DND-41 (cell line): ENCODE results near the gene MTOR.

Experiments
- ATAC-seq: fragments of 200-7000 bp; cut with Tn5 transposase; 3 replicates; pipeline ENCODE4 v1.9.1; 2021; ENCODE audit warnings: low read depth; ENCODE audit not compliant: insufficient read depth
- DNase-seq: peaks from one replicate; pipeline ENCODE4 v3.0.0-alpha.2; 2020
- H2AFZ ChIP-seq: 2 replicates; pipeline ENCODE4 v1.6.0; 2012; ENCODE audit warnings: low read depth, low read length
- H3K27ac ChIP-seq: 2 replicates; pipeline ENCODE4 v1.5.1; 2012; ENCODE audit warnings: low read length, inconsistent platforms
- H3K27me3 ChIP-seq: fragments of 200-600 bp; sonication (generic); 2 replicates; pipeline ENCODE4 v1.6.0; 2012; ENCODE audit warnings: low read length, mild to moderate bottlenecking, inconsistent platforms; ENCODE audit not compliant: insufficient read depth, poor library complexity
- H3K36me3 ChIP-seq: 2 replicates; pipeline ENCODE4 v1.5.1; 2012; ENCODE audit warnings: low read length, inconsistent platforms; ENCODE audit not compliant: insufficient read depth
- H3K4me1 ChIP-seq: 2 replicates; pipeline ENCODE4 v1.5.1; 2012; ENCODE audit warnings: mild to moderate bottlenecking, low read length; ENCODE audit not compliant: insufficient read depth
- H3K4me2 ChIP-seq: 2 replicates; pipeline ENCODE4 v1.6.0; 2012; ENCODE audit warnings: mild to moderate bottlenecking, moderate library complexity, low read length, inconsistent platforms; ENCODE audit not compliant: insufficient read depth
- H3K4me3 ChIP-seq, 2 experiments: fragments of 200-600 bp in 1 of 2; shearing (Covaris generic) in 1 of 2; 2 replicates each; pipeline ENCODE4 v1.5.1; 2012 to 2016; ENCODE audit warnings: inconsistent platforms in 2 of 2, low read length in 2 of 2, mild to moderate bottlenecking in 2 of 2, low read depth in 1 of 2, moderate library complexity in 1 of 2
- H3K79me2 ChIP-seq: 2 replicates; pipeline ENCODE4 v1.6.0; 2012; ENCODE audit warnings: low read length, inconsistent platforms; ENCODE audit not compliant: insufficient read depth
- H3K9ac ChIP-seq: 2 replicates; pipeline ENCODE4 v1.6.0; 2012; ENCODE audit warnings: low read depth, mild to moderate bottlenecking, inconsistent platforms, low read length, moderate library complexity
- H3K9me3 ChIP-seq: 2 replicates; pipeline ENCODE4 v1.5.1; 2012; ENCODE audit warnings: low read length, moderate library complexity, mild to moderate bottlenecking, inconsistent platforms; ENCODE audit not compliant: insufficient read depth, severe bottlenecking
- H4K20me1 ChIP-seq: 2 replicates; pipeline ENCODE4 v1.6.0; 2012; ENCODE audit warnings: low read length; ENCODE audit not compliant: insufficient read depth
- EZH2 ChIP-seq: IDR thresholded peaks from 3 replicates; pipeline ENCODE4 v1.6.1; 2012; ENCODE audit warnings: borderline replicate concordance, low read depth, mild to moderate bottlenecking, moderate library complexity, low read length, inconsistent platforms; ENCODE audit not compliant: severe bottlenecking
- TF ChIP-seq, protein P1 (sequence below): IDR thresholded peaks from 2 replicates; pipeline ENCODE4 v1.5.1; 2012; ENCODE audit warnings: borderline replicate concordance, low read length, moderate library complexity, mild to moderate bottlenecking; ENCODE audit not compliant: poor library complexity, severe bottlenecking; ENCODE audit errors: extremely low read depth

The MTOR gene

DNA sequence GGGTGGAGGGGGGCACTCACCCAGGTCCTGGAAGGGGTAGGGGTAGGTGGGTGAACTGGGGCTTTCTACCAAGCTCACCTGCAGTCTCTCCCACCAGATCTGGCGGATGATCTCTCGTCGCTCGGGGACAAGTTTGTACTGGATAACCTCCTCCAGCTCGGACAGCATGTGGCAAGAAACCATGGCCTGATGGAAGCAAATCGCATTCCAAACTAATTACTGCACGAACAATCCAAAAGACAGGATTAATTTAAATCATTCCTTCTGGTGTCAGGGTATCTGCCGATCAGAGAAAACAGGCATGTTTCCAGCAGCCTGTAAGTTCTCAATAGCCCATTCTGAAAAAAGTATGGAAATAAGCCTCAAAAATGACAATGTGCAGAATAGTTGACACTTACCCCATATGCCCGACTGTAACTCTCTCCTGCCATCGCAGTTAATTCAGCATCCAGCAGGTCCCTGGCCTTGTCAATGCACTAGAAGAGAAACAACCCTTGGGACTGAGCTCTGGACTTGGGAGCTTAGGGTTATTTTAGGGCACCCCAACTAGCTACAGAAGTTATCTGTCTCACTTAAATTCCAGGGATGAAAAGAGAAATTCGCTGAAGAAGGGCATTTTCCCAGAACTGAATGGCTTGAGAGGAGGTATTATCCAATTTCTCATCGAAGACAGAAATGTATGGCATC, 117.6 kb downstream of the MTOR start:
- H3K4me3 ChIP-seq, result no peak overlapping the region
- ATAC-seq (no peak), DNase-seq (no peak)
- no peaks in the 10 kb centered on the region for H3K79me2 ChIP-seq
- H3K4me1 ChIP-seq, result no peaks in the 10 kb centered on the region
- H3K9me3 ChIP-seq, result no peaks in the 10 kb centered on the region
- no peak overlapping the region for H2AFZ ChIP-seq
- H3K36me3 ChIP-seq, result peaks cover 83% of the 10 kb centered on the region
- H3K27me3 ChIP-seq, result no peaks in the 10 kb centered on the region
- H3K27ac ChIP-seq, result no peak overlapping the region
- no peak overlapping the region for H3K9ac ChIP-seq
- TF ChIP-seq EZH2, result no peak
- TF ChIP-seq, protein P1, sequence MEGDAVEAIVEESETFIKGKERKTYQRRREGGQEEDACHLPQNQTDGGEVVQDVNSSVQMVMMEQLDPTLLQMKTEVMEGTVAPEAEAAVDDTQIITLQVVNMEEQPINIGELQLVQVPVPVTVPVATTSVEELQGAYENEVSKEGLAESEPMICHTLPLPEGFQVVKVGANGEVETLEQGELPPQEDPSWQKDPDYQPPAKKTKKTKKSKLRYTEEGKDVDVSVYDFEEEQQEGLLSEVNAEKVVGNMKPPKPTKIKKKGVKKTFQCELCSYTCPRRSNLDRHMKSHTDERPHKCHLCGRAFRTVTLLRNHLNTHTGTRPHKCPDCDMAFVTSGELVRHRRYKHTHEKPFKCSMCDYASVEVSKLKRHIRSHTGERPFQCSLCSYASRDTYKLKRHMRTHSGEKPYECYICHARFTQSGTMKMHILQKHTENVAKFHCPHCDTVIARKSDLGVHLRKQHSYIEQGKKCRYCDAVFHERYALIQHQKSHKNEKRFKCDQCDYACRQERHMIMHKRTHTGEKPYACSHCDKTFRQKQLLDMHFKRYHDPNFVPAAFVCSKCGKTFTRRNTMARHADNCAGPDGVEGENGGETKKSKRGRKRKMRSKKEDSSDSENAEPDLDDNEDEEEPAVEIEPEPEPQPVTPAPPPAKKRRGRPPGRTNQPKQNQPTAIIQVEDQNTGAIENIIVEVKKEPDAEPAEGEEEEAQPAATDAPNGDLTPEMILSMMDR, result no peak
- no peak overlapping the region for H3K4me2 ChIP-seq
- no peaks in the 10 kb centered on the region for H4K20me1 ChIP-seq

DNA sequence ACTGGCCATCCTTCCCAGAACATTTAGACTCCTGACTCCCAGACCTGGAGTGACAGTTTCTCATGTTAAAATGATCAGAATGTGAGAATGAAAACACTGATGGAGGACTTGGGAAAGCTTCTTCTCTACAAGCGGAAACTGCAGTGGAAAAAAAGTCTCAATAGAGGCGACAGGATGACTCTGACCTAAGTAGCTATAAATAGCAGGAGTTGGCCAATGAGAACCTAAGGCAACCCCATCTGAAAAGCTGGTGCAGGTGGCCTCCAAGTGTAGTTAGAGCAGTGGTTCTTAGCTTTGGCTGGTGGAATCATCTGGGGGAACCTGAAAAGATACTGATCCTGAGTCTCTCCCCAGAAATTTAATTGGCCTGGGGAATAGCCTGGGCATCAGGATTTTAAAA, 118.4 kb downstream of the MTOR start:
- TF ChIP-seq EZH2, result no peak
- TF ChIP-seq, protein P1, result no peak
- Histone ChIP-seq H3K4me1 (no peaks in the 10 kb centered on the region), H3K4me2 (no peak overlapping the region), H3K79me2 (no peaks in the 10 kb centered on the region), H3K4me3 (no peak overlapping the region), H3K9ac (no peak overlapping the region), H3K27me3 (no peaks in the 10 kb centered on the region), H4K20me1 (no peaks in the 10 kb centered on the region), H3K27ac (no peak overlapping the region), H2AFZ (no peak overlapping the region), H3K9me3 (no peaks in the 10 kb centered on the region), H3K36me3 (peaks cover 82% of the 10 kb centered on the region)
- ATAC-seq (no peak), DNase-seq (no peak)

DNA sequence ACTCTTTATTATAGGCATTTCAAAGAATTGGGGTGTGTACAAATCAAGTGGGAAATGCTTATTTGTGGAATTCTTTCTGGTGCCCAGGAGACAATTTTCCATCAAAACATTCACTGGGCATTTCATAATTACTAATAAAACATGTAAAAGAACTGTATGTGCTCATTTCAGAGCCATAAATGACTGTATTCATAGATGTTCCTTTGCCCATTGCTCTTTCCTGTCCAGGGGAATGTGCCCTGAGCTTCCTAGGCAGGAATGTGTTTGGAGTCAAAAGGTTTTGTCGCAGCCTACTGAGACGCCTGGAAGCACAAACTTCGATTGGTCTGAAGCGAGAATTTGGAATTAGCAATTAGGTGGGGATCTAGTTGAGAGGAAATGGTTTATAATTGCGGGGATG, 119.0 kb downstream of the MTOR start:
- Histone ChIP-seq H3K9me3 (no peaks in the 10 kb centered on the region), H3K27ac (no peak overlapping the region), H3K4me3 (no peak overlapping the region), H3K36me3 (peaks cover 85% of the 10 kb centered on the region), H3K27me3 (no peaks in the 10 kb centered on the region), H3K9ac (no peak overlapping the region), H4K20me1 (no peaks in the 10 kb centered on the region), H3K4me2 (no peak overlapping the region), H3K79me2 (no peaks in the 10 kb centered on the region), H3K4me1 (no peaks in the 10 kb centered on the region), H2AFZ (no peak overlapping the region)
- no peak for ATAC-seq
- TF ChIP-seq EZH2, result no peak
- TF ChIP-seq, protein P1, result no peak
- DNase-seq, result no peak
